RWPE2 (cell line): Measurements from ENCODE around the gene CLIC3.

ENCODE experiments used
- ATAC-seq: fragments of 200-7000 bp; cut with Tn5 transposase; 3 replicates; pipeline ENCODE4 v1.9.1; 2021; ENCODE audit warnings: low read depth
- DNase-seq: peaks from one replicate; pipeline ENCODE4 v3.0.0-alpha.2; 2020; ENCODE audit warnings: low spot score
- H3K27ac ChIP-seq: fragments of 450-650 bp; 2 replicates; pipeline ENCODE4 v1.5.1; 2017; ENCODE audit warnings: mild to moderate bottlenecking; ENCODE audit not compliant: poor library complexity, severe bottlenecking
- H3K27me3 ChIP-seq: fragments of 250-450 bp; sonication (Bioruptor Pico); 2 replicates; pipeline ENCODE4 v1.5.1; 2021; ENCODE audit warnings: mild to moderate bottlenecking, moderate library complexity; ENCODE audit not compliant: insufficient read depth, poor library complexity, severe bottlenecking
- H3K36me3 ChIP-seq: fragments of 250-450 bp; sonication (Bioruptor Pico); 2 replicates; pipeline ENCODE4 v1.5.1; 2020; ENCODE audit warnings: low read depth, mild to moderate bottlenecking, moderate library complexity
- H3K4me1 ChIP-seq: fragments of 250-450 bp; sonication (Bioruptor Pico); 2 replicates; pipeline ENCODE4 v1.5.1; 2021; ENCODE audit warnings: mild to moderate bottlenecking, moderate library complexity; ENCODE audit not compliant: insufficient read depth, poor library complexity, severe bottlenecking
- H3K4me3 ChIP-seq: fragments of 250-450 bp; sonication (Bioruptor Pico); 2 replicates; pipeline ENCODE4 v1.5.1; 2021; ENCODE audit warnings: mild to moderate bottlenecking, moderate library complexity; ENCODE audit not compliant: severe bottlenecking
- H3K9me3 ChIP-seq: fragments of 250-450 bp; sonication (Bioruptor Pico); 2 replicates; pipeline ENCODE4 v1.5.1; 2021; ENCODE audit warnings: mild to moderate bottlenecking, moderate library complexity; ENCODE audit not compliant: severe bottlenecking
- CTCF ChIP-seq: fragments of 450-650 bp; IDR thresholded peaks from one replicate; pipeline ENCODE4 v1.5.1; 2017; ENCODE audit warnings: mild to moderate bottlenecking, moderate library complexity; ENCODE audit not compliant: poor library complexity, severe bottlenecking

CLIC3 gene

GRCh38 chr9:136985027-136985602, 11.3 kb downstream of the CLIC3 start:
- ATAC-seq (no peak), DNase-seq (no peak)
- no peak overlapping the region for H3K4me3 ChIP-seq
- H3K27me3 ChIP-seq = peaks cover 14% of the 10 kb centered on the region
- H3K4me1 ChIP-seq = no peaks in the 10 kb centered on the region
- no peak overlapping the region for H3K27ac ChIP-seq
- no peak for TF ChIP-seq CTCF
- no peaks in the 10 kb centered on the region for H3K36me3 ChIP-seq
- H3K9me3 ChIP-seq = no peaks in the 10 kb centered on the region

GRCh38 chr9:136984464-136985026, 11.8 kb downstream of the CLIC3 start:
- DNase-seq = no peak
- no peak for ATAC-seq
- Histone ChIP-seq H3K27ac (no peak overlapping the region), H3K27me3 (peaks cover 14% of the 10 kb centered on the region), H3K4me3 (no peak overlapping the region), H3K9me3 (no peaks in the 10 kb centered on the region), H3K4me1 (no peaks in the 10 kb centered on the region), H3K36me3 (no peaks in the 10 kb centered on the region)
- no peak for TF ChIP-seq CTCF

GRCh38 chr9:136983656-136984314, 12.6 kb downstream of the CLIC3 start:
- ATAC-seq = no peak; the same call in 2 of the 3 replicates
- peaks cover 14% of the 10 kb centered on the region for H3K27me3 ChIP-seq
- no peak for TF ChIP-seq CTCF
- H3K27ac ChIP-seq = no peak overlapping the region
- no peak overlapping the region for H3K4me3 ChIP-seq
- DNase-seq = no peak
- no peaks in the 10 kb centered on the region for H3K4me1 ChIP-seq
- no peaks in the 10 kb centered on the region for H3K9me3 ChIP-seq
- no peaks in the 10 kb centered on the region for H3K36me3 ChIP-seq

- no peak for TF ChIP-seq CTCF
- no peaks in the 10 kb centered on the region for H3K4me1 ChIP-seq
- H3K27ac ChIP-seq = no peak overlapping the region
- no peaks in the 10 kb centered on the region for H3K36me3 ChIP-seq
- no peaks in the 10 kb centered on the region for H3K9me3 ChIP-seq
- no peak overlapping the region for H3K4me3 ChIP-seq
- DNase-seq (no peak), ATAC-seq (no peak)
- peaks cover 14% of the 10 kb centered on the region for H3K27me3 ChIP-seq
Measured at GRCh38 chr9:136983167-136983566, 13.2 kb downstream of the CLIC3 start.
